ENCODE data around the gene SPTAN1. TPM values are rescaled to one million over a fixed set of nuclear protein-coding genes. Genes with fewer than 3 reads are reported as not detected.

SPTAN1 gene
- total RNA-seq, 1 donor from 2014 or later = 237 TPM

GRCh38 chr9:128587453-128587852, 35.1 kb downstream of the SPTAN1 start:
- H3K4me1 Mint-ChIP-seq = no peaks in the 10 kb centered on the region
- DNase-seq (no peak), ATAC-seq (ENCODE audit: low read depth) (no peak)
- no peak overlapping the region for H3K4me3 Mint-ChIP-seq
- CTCF ChIA-PET = no interaction called here
- no peaks in the 10 kb centered on the region for H3K27me3 Mint-ChIP-seq
- peaks cover 91% of the 10 kb centered on the region for H3K36me3 Mint-ChIP-seq (ENCODE audit: low read depth)
- H3K27ac Mint-ChIP-seq = no peak overlapping the region
- intact Hi-C loops (cut with micrococcal nuclease) = no loop called here
- H3K9me3 Mint-ChIP-seq = no peaks in the 10 kb centered on the region
- no peak for TF ChIP-seq CTCF (IDR thresholded peaks at IDR 0.05)
- POLR2A ChIA-PET = interaction anchor here (1.5 kb wide), 1 partner anchor 34 kb away, joined by 4 read pairs; no protein-coding TSS in a partner anchor

- H3K4me1 Mint-ChIP-seq = no peaks in the 10 kb centered on the region
- no peak overlapping the region for H3K27ac Mint-ChIP-seq
- ChIA-PET POLR2A (interaction anchor here (0.6 kb wide), 1 partner anchor 198 kb away, joined by 3 read pairs; no protein-coding TSS in a partner anchor), CTCF (no interaction called here)
- DNase-seq (no peak), ATAC-seq (ENCODE audit: low read depth) (no peak)
- peaks cover 91% of the 10 kb centered on the region for H3K36me3 Mint-ChIP-seq (ENCODE audit: low read depth)
- no peak for TF ChIP-seq CTCF (IDR thresholded peaks at IDR 0.05)
- H3K4me3 Mint-ChIP-seq = no peak overlapping the region
- H3K9me3 Mint-ChIP-seq = no peaks in the 10 kb centered on the region
- intact Hi-C loops (cut with micrococcal nuclease) = no loop called here
- no peaks in the 10 kb centered on the region for H3K27me3 Mint-ChIP-seq
Measured at GRCh38 chr9:128588581-128589233, 36.3 kb downstream of the SPTAN1 start.

GRCh38 chr9:128593039-128593438, 40.7 kb downstream of the SPTAN1 start:
- CTCF ChIA-PET = no interaction called here
- TF ChIP-seq CTCF (IDR thresholded peaks at IDR 0.05) = no peak
- no peak for DNase-seq
- Mint-ChIP-seq H3K36me3 (ENCODE audit: low read depth) (peaks cover 75% of the 10 kb centered on the region), H3K27me3 (no peaks in the 10 kb centered on the region), H3K4me3 (no peak overlapping the region), H3K9me3 (no peaks in the 10 kb centered on the region), H3K27ac (no peak overlapping the region), H3K4me1 (no peaks in the 10 kb centered on the region)
- intact Hi-C loops (cut with micrococcal nuclease) = no loop called here
- no peak for ATAC-seq (ENCODE audit: low read depth)
- POLR2A ChIA-PET = no interaction called here

- intact Hi-C loops (cut with micrococcal nuclease) = no loop called here
- CTCF ChIA-PET = no interaction called here
- no peaks in the 10 kb centered on the region for H3K4me1 Mint-ChIP-seq
- H3K36me3 Mint-ChIP-seq (ENCODE audit: low read depth) = peaks cover 74% of the 10 kb centered on the region
- no peak for TF ChIP-seq CTCF (IDR thresholded peaks at IDR 0.05)
- no peak for ATAC-seq (ENCODE audit: low read depth)
- no peaks in the 10 kb centered on the region for H3K9me3 Mint-ChIP-seq
- no peak overlapping the region for H3K4me3 Mint-ChIP-seq
- no peak for DNase-seq
- no peak overlapping the region for H3K27ac Mint-ChIP-seq
- POLR2A ChIA-PET = no interaction called here
- no peaks in the 10 kb centered on the region for H3K27me3 Mint-ChIP-seq
Measured at GRCh38 chr9:128593856-128594255, 41.5 kb downstream of the SPTAN1 start.

- no peaks in the 10 kb centered on the region for H3K9me3 Mint-ChIP-seq
- DNase-seq (no peak), ATAC-seq (ENCODE audit: low read depth) (no peak)
- no peaks in the 10 kb centered on the region for H3K27me3 Mint-ChIP-seq
- no peaks in the 10 kb centered on the region for H3K4me1 Mint-ChIP-seq
- intact Hi-C loops (cut with micrococcal nuclease) = no loop called here
- H3K4me3 Mint-ChIP-seq = no peak overlapping the region
- no peak overlapping the region for H3K27ac Mint-ChIP-seq
- POLR2A ChIA-PET = interaction anchor here (1.6 kb wide), 1 partner anchor 89 kb away, joined by 3 read pairs; no protein-coding TSS in a partner anchor
- peaks cover 77% of the 10 kb centered on the region for H3K36me3 Mint-ChIP-seq (ENCODE audit: low read depth)
- CTCF ChIA-PET = no interaction called here
- TF ChIP-seq CTCF (IDR thresholded peaks at IDR 0.05) = no peak
Measured at GRCh38 chr9:128595471-128595870, 43.1 kb downstream of the SPTAN1 start.

All from activated B cell treated with CpG ODN at 0.5 μM for 24 hours (primary cell).